Spleen (tissue), 11 donors: ENCODE measurements around the gene SLC25A18. TPM values are rescaled to one million over a fixed set of nuclear protein-coding genes. Genes with fewer than 3 reads are reported as not detected.

Experiments
- DNase-seq: peaks from one replicate; pipeline ENCODE4 v3.0.0-alpha.2; 2020
- H3K27ac ChIP-seq, 8 donors: fragments of 200-600 bp; sonication (generic) in 7 of 8; 1 replicate in 4 of 8; 2 replicates in 4 of 8; pipeline versions ENCODE4 v1.5.0 to v1.8.0; 2016 to 2021; ENCODE audit warnings: inconsistent platforms in 4 of 8, mild to moderate bottlenecking in 4 of 8, moderate library complexity in 1 of 8
- H3K27me3 ChIP-seq, 7 donors: fragments of 200-600 bp; sonication (generic) in 6 of 7; replicated peaks in 1 of 7; 1 replicate in 4 of 7; 2 replicates in 3 of 7; pipeline versions ENCODE4 v1.5.0 to v1.8.0; 2016 to 2021; ENCODE audit warnings: inconsistent platforms in 3 of 7, mild to moderate bottlenecking in 1 of 7
- H3K36me3 ChIP-seq, 6 donors: fragments of 200-600 bp; sonication (generic) in 5 of 6; 1 replicate in 4 of 6; 2 replicates in 2 of 6; pipeline versions ENCODE4 v1.5.0 to v1.8.0; 2016 to 2021; ENCODE audit warnings: inconsistent platforms in 2 of 6
- H3K4me1 ChIP-seq, 6 donors: fragments of 200-600 bp; sonication (generic) in 5 of 6; 1 replicate in 3 of 6; 2 replicates in 3 of 6; pipeline versions ENCODE4 v1.5.0 to v1.8.0; 2016 to 2021; ENCODE audit warnings: inconsistent platforms in 3 of 6
- H3K4me3 ChIP-seq, 8 donors: fragments of 200-600 bp; sonication (generic) in 7 of 8; 1 replicate in 4 of 8; 2 replicates in 4 of 8; pipeline versions ENCODE4 v1.5.0 to v1.8.0; 2016 to 2021; ENCODE audit warnings: inconsistent platforms in 4 of 8, mild to moderate bottlenecking in 4 of 8, moderate library complexity in 2 of 8
- H3K9me3 ChIP-seq, 8 donors: fragments of 200-600 bp; sonication (generic) in 7 of 8; 1 replicate in 4 of 8; 2 replicates in 4 of 8; pipeline versions ENCODE4 v1.5.0 to v1.8.0; 2016 to 2021; ENCODE audit warnings: inconsistent platforms in 4 of 8
- POLR2A ChIP-seq, 3 donors: fragments of 450-650 bp; IDR thresholded peaks; one replicate each; pipeline ENCODE4 v1.5.1; 2017; ENCODE audit warnings: antibody characterized with exemption in 3 of 3, mild to moderate bottlenecking in 1 of 3
- POLR2AphosphoS5 ChIP-seq, 3 donors: sonication (generic); formaldehyde crosslinking; IDR thresholded peaks; one replicate each; pipeline ENCODE4 v1.5.1; 2017; ENCODE audit warnings: antibody characterized with exemption in 3 of 3
- WGBS, 5 donors: extraction: QIAGEN DNeasy Blood & Tissue Kit in 3 of 5; methylation state at CpG; one replicate each; pipeline versions ENCODE4 v1.1.5 to v1.1.7; 2013 to 2018; 5-methylcytosine and 5-hydroxymethylcytosine counted together
- intact Hi-C: fragments of 100-400 bp; cut with DNase I; formaldehyde crosslinking; loops from one replicate; pipeline ENCODE4 v1.15.0; 2023; ENCODE audit warnings: low total_unique reads
- polyA plus RNA-seq, 3 donors: library from polyadenylated mRNA; stranded (reverse); fragments of 200-250 nt; gene quantifications; one replicate each; pipeline ENCODE4 v1.2.1, GENCODE V29; 2013
- total RNA-seq, 7 donors: library from RNA; depleted of rRNA in 3 of 7; stranded (reverse); fragments of >200 nt in 3 of 7; fragmentation: NEBNext Ultra II Directional in 4 of 7; extraction: Animal tissue kit (Norgen Biotek cat#: 25700) in 4 of 7; gene quantifications; one replicate each; pipeline versions ENCODE4 v1.1.0 to v1.2.1, GENCODE V29; 2016 to 2021
- TF ChIP-seq, protein P1 (sequence below), 11 experiments: fragments of 200-600 bp in 7 of 11; fragments of 450-650 bp in 4 of 11; sonication (generic) in 4 of 11; IDR thresholded peaks in 8 of 11; conservative IDR thresholded peaks in 3 of 11; 1 replicate in 7 of 11; 2 replicates in 4 of 11; pipeline versions ENCODE4 v1.4.0 to v1.8.0; 2016 to 2021; ENCODE audit warnings: antibody characterized with exemption in 11 of 11, inconsistent platforms in 4 of 11, mild to moderate bottlenecking in 1 of 11
- donor health status: healthy with polysubstance abuse.
- donor health status: DM: no; HTN: no; CAD: no; lungs with moderate emphysema.
- donor health status: DM: no; HTN: no; CAD: no.
- donor health status: Bipolar disorder and iron deficiency.
- donor health status: healthy.
- donor health status: DM: no; HTN: no; CAD: no.
- donor health status: DM: yes; HTN: yes; CAD: no.

The SLC25A18 gene
- total and polyA plus RNA-seq, 10 donors, result 0.13 to 12.3 (median 3.8) TPM

DNA sequence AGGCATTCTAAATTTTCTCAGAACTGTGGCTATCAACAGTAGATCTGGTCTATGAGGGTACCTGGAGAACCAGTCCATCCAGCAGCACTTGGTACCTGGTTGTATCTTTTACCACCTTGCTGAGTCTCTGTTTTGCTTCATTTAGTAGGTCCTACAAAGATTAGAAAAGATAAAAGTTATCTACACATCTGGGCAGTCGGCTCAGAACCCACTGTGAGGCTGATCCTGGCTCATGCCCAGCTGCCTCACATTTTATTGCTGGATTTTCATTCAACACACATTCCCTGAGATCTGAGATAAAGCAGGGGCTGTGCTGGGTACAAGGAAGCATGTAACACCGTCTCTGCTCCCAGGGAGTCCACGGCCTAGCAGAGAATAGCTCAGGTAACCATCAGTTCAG is 37.7 kb downstream of the SLC25A18 start:
- peak; percentile 20 for DNase-seq
- no peaks in the 10 kb centered on the region for H3K9me3 ChIP-seq
- intact Hi-C loops, result no loop called here
- no peak overlapping the region for H3K27ac ChIP-seq
- H3K27me3 ChIP-seq, result no peaks in the 10 kb centered on the region
- peaks cover 0 to 13% (median 0%) of the 10 kb centered on the region in 6 donors for H3K4me1 ChIP-seq
- H3K4me3 ChIP-seq, result no peak overlapping the region
- peaks cover 10 to 100% (median 57%) of the 10 kb centered on the region in 6 donors for H3K36me3 ChIP-seq
- 81 to 94% (median 90%) methylated on average over 3 of the region's 3 CpGs for WGBS, 5 donors
- TF ChIP-seq POLR2A (IDR thresholded peaks at IDR 0.05), result no peak
- TF ChIP-seq, protein P1, sequence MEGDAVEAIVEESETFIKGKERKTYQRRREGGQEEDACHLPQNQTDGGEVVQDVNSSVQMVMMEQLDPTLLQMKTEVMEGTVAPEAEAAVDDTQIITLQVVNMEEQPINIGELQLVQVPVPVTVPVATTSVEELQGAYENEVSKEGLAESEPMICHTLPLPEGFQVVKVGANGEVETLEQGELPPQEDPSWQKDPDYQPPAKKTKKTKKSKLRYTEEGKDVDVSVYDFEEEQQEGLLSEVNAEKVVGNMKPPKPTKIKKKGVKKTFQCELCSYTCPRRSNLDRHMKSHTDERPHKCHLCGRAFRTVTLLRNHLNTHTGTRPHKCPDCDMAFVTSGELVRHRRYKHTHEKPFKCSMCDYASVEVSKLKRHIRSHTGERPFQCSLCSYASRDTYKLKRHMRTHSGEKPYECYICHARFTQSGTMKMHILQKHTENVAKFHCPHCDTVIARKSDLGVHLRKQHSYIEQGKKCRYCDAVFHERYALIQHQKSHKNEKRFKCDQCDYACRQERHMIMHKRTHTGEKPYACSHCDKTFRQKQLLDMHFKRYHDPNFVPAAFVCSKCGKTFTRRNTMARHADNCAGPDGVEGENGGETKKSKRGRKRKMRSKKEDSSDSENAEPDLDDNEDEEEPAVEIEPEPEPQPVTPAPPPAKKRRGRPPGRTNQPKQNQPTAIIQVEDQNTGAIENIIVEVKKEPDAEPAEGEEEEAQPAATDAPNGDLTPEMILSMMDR (IDR thresholded peaks at IDR 0.05 in 8 of 11, conservative IDR thresholded peaks at IDR 0.05 in 3 of 11), result no peak
- TF ChIP-seq POLR2AphosphoS5 (IDR thresholded peaks at IDR 0.05), result no peak

DNA sequence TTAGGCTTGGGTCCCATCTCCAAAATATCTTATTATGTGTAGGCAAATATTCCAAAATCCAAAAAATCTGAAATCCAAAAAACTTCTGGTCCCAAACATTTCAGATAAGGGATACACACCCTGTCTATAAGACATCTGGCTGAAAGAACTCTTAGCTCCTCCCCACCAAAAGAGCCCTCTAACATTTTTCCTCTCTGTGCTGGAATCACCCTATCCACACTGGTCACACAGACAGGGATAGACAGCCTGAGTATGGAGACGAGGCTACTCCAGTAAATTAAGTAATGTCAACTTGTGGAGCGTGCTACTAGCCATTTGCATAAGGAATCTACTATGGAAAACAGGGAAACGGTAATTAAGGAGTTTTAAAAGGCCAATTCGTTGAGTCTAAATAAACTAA is 40.4 kb downstream of the SLC25A18 start:
- H3K36me3 ChIP-seq, result peaks cover 5 to 100% (median 45%) of the 10 kb centered on the region in 6 donors
- H3K4me3 ChIP-seq, result no peak overlapping the region

DNA sequence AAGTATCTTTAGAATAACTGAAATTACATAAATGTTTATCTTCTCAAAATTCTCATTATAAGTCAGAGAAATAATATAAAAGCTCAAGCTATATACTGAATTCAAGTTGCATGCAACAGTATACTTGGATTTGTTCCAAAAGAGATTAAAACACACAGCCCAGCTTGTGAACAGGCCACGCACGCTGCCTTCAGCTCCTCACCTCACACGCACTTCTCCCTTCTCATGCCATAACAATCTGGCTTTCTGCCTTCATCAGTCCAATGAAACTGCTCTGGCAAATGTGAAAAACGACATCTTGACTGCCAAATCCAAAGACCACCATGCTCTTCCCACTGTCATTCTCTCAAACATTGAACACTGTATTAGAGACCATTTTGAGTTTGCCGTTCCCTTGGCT is 43.2 kb downstream of the SLC25A18 start:
- intact Hi-C loops, result no loop called here
- peaks cover 2 to 100% (median 40%) of the 10 kb centered on the region in 6 donors for H3K36me3 ChIP-seq

More for the DNA sequence above, 40.4 kb downstream of the SLC25A18 start:
- Histone ChIP-seq H3K27ac (no peak overlapping the region), H3K27me3 (no peaks in the 10 kb centered on the region), H3K9me3 (no peaks in the 10 kb centered on the region), H3K4me1 (peaks cover 0 to 28% (median 2%) of the 10 kb centered on the region in 6 donors)
- no peak for DNase-seq
- intact Hi-C loops, result no loop called here
- 90 to 98% (median 93%) methylated on average over 4 of the region's 4 CpGs for WGBS, 5 donors
- TF ChIP-seq POLR2A (IDR thresholded peaks at IDR 0.05), result no peak
- TF ChIP-seq, protein P1 (IDR thresholded peaks at IDR 0.05 in 8 of 11, conservative IDR thresholded peaks at IDR 0.05 in 3 of 11), result no peak
- TF ChIP-seq POLR2AphosphoS5 (IDR thresholded peaks at IDR 0.05), result no peak

DNA sequence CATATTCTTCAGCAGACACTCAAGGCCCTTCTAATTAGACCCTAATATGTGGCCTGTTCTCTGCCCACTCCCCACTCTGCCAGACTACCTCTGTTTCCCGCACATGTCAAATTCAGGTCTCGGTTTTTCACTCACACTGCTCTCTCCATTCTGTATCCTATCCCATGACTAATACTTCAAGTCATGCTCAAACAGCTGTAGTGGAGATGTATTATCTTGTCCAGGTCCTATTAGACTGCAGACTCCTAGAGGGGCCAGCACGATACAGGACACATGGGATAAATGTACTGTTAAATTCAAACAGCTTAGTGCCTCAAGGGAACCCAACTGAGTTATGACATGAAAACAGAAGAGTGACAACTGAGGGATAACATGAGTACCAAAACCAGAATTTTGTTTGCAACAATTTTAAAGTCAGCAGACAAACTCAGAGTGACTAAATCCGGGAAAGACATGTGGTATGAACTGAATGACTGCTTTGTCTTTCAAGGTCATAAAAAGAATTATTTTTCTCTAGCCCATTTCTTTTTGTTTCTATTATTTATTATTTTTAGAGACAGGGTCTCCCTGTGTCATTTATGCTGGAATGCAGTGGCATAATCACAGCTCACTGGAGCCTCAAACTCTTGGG is 44.7 kb downstream of the SLC25A18 start:
- intact Hi-C loops, result no loop called here
- no peaks in the 10 kb centered on the region for H3K9me3 ChIP-seq
- peaks cover 2 to 100% (median 54%) of the 10 kb centered on the region in 6 donors for H3K36me3 ChIP-seq
- no peak for DNase-seq
- no peak overlapping the region for H3K4me3 ChIP-seq
- H3K27me3 ChIP-seq, result no peaks in the 10 kb centered on the region
- no peak for TF ChIP-seq POLR2A (IDR thresholded peaks at IDR 0.05)
- no peak for TF ChIP-seq POLR2AphosphoS5 (IDR thresholded peaks at IDR 0.05)
- TF ChIP-seq, protein P1 (IDR thresholded peaks at IDR 0.05 in 8 of 11, conservative IDR thresholded peaks at IDR 0.05 in 3 of 11), result no peak
- WGBS, 5 donors, result 85 to 95% (median 92%) methylated on average over 4 of the region's 4 CpGs
- no peak overlapping the region for H3K27ac ChIP-seq
- H3K4me1 ChIP-seq, result peaks cover 0 to 28% (median 2%) of the 10 kb centered on the region in 6 donors

More for the DNA sequence above, 43.2 kb downstream of the SLC25A18 start:
- 70 to 86% (median 80%) methylated on average over 5 of the region's 5 CpGs for WGBS, 5 donors
- no peak overlapping the region for H3K27ac ChIP-seq
- TF ChIP-seq, protein P1 (IDR thresholded peaks at IDR 0.05 in 8 of 11, conservative IDR thresholded peaks at IDR 0.05 in 3 of 11), result no peak
- TF ChIP-seq POLR2AphosphoS5 (IDR thresholded peaks at IDR 0.05) (no peak), POLR2A (IDR thresholded peaks at IDR 0.05) (no peak)
- no peaks in the 10 kb centered on the region for H3K27me3 ChIP-seq
- H3K4me3 ChIP-seq, result no peak overlapping the region
- DNase-seq, result peak; percentile 19
- H3K4me1 ChIP-seq, result peaks cover 0 to 28% (median 2%) of the 10 kb centered on the region in 6 donors
- H3K9me3 ChIP-seq, result no peaks in the 10 kb centered on the region
